HG03460 (cell line): ENCODE measurements around the gene EPB41.

Experiments
- ATAC-seq: cut with Tn5 transposase; IDR thresholded peaks from one replicate; pipeline ENCODE4 v1.9.1; 2021; ENCODE audit not compliant: unreplicated experiment

The EPB41 gene

GRCh38 chr1:29162025-29162424, 247.7 kb downstream of the EPB41 start:
- no peak for ATAC-seq

GRCh38 chr1:29162476-29163138, 248.2 kb downstream of the EPB41 start:
- ATAC-seq, result no peak

GRCh38 chr1:29164588-29164987, 250.2 kb downstream of the EPB41 start:
- ATAC-seq, result no peak

GRCh38 chr1:29166291-29166878, 252.0 kb downstream of the EPB41 start:
- ATAC-seq, result no peak

GRCh38 chr1:29167904-29168303, 253.5 kb downstream of the EPB41 start:
- ATAC-seq, result no peak
